Measurements from ENCODE around the gene WAC.

The WAC gene

DNA sequence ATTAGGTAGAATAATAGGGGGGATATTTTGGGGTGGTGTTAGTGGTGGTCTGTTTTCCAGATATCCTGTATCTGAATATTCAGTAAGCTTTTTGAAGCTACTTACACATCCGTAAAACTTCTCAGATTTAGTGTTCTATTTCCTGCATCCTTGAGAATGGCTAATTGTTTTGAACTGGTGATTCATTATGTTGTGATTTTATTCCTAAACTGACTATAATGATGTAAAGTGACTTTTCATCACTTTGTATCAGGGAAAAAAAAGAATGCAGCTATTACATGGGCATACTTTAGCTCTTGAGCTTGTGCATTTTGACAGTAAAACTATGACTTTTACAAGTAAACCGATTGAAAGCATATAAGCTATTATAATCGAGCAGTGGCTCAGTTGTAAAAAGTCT is 18.2 kb downstream of the WAC start:
- H3K4me3 ChIP-seq (ENCODE audit: low read depth, low read length) = no peak overlapping the region
- ChIA-PET CTCF (interaction anchor here (0.7 to 0.9 kb wide), 2 partner anchors 13 to 77 kb away, joined by 3 read pairs; no protein-coding TSS in a partner anchor), POLR2A (no interaction called here)
- DNase-seq (ENCODE audit: low read depth, low spot score) = no peak
- TF ChIP-seq CTCF (IDR thresholded peaks at IDR 0.05; ENCODE audit: insufficient read depth, low read length, missing control alignments) = no peak

- no peak overlapping the region for H3K4me3 ChIP-seq (ENCODE audit: low read depth, low read length)
- no peak for TF ChIP-seq CTCF (IDR thresholded peaks at IDR 0.05; ENCODE audit: insufficient read depth, low read length, missing control alignments)
- ChIA-PET POLR2A (no interaction called here), CTCF (no interaction called here)
- DNase-seq (ENCODE audit: low read depth, low spot score) = no peak
Observed at GRCh38 chr10:28552775-28553174, 19.9 kb downstream of the WAC start.

GRCh38 chr10:28554009-28554408 is 21.1 kb downstream of the WAC start:
- no peak overlapping the region for H3K4me3 ChIP-seq (ENCODE audit: low read depth, low read length)
- CTCF ChIA-PET = no interaction called here
- POLR2A ChIA-PET = no interaction called here
- TF ChIP-seq CTCF (IDR thresholded peaks at IDR 0.05; ENCODE audit: insufficient read depth, low read length, missing control alignments) = no peak
- DNase-seq (ENCODE audit: low read depth, low spot score) = no peak

GRCh38 chr10:28554952-28555351 is 22.0 kb downstream of the WAC start:
- no peak for DNase-seq (ENCODE audit: low read depth, low spot score)
- no peak overlapping the region for H3K4me3 ChIP-seq (ENCODE audit: low read depth, low read length)
- CTCF ChIA-PET = interaction anchor here (1.0 kb wide), 1 partner anchor 9 kb away, joined by 3 read pairs; no protein-coding TSS in a partner anchor
- TF ChIP-seq CTCF (IDR thresholded peaks at IDR 0.05; ENCODE audit: insufficient read depth, low read length, missing control alignments) = no peak
- POLR2A ChIA-PET = interaction anchor here (1.5 kb wide), 1 partner anchor 10 kb away, joined by 3 read pairs; no protein-coding TSS in a partner anchor

- no peak overlapping the region for H3K4me3 ChIP-seq (ENCODE audit: low read depth, low read length)
- TF ChIP-seq CTCF (IDR thresholded peaks at IDR 0.05; ENCODE audit: insufficient read depth, low read length, missing control alignments) = no peak
- no peak for DNase-seq (ENCODE audit: low read depth, low spot score)
- ChIA-PET CTCF (interaction anchor here (1.0 kb wide), 1 partner anchor 9 kb away, joined by 3 read pairs; no protein-coding TSS in a partner anchor), POLR2A (interaction anchor here (1.5 kb wide), 1 partner anchor 10 kb away, joined by 3 read pairs; no protein-coding TSS in a partner anchor)
Observed at GRCh38 chr10:28555358-28555757, 22.4 kb downstream of the WAC start.

DNA sequence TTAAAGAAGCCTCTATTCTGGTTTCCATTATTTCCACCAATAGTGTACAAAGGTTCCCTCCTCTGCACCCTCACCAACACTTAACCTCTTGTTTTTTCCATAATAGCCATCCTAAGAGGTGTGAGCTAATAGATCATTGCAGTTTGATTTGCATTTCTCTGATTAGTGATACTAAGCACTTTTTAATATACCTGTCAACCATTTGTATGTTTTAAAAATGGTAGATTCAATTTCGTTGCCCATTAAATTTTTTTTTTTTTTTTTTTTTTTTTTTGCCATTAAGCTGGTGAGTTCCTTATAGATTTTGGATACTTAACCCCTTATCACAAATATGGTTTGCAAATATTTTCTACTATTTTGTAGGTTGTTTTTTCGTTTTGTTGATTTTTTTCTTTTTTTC is 23.2 kb downstream of the WAC start:
- no peak for DNase-seq (ENCODE audit: low read depth, low spot score)
- H3K4me3 ChIP-seq (ENCODE audit: low read depth, low read length) = no peak overlapping the region
- POLR2A ChIA-PET = interaction anchor here (0.7 to 1.5 kb wide), 3 partner anchors 9 to 17 kb away, joined by 3 to 5 read pairs (median 3); no protein-coding TSS in a partner anchor
- CTCF ChIA-PET = interaction anchor here (0.8 kb wide), 1 partner anchor 15 kb away, joined by 3 read pairs; no protein-coding TSS in a partner anchor
- TF ChIP-seq CTCF (IDR thresholded peaks at IDR 0.05; ENCODE audit: insufficient read depth, low read length, missing control alignments) = no peak

All from AG04449 (cell line).